ENCODE measurements around the gene PIP4P1. TPM values are rescaled to one million over a fixed set of nuclear protein-coding genes. Genes with fewer than 3 reads are reported as not detected.

PIP4P1 gene
- total and polyA plus RNA-seq, 2 of the 13 experiments (the other 11 are each of a cell fraction or from before 2014, with no cell fraction given), result 33.4 to 47.0 TPM

- TF ChIP-seq ZNF329 (CRISPR knock-in tag; IDR thresholded peaks at IDR 0.05; ENCODE audit: low read depth), result peak; percentile 83; the same call in 1 of the 2 replicates
- TF ChIP-seq MAFG (CRISPR knock-in tag; IDR thresholded peaks at IDR 0.05), result 0 out of 2 replicates have a peak, but pooled peaks have one; percentile 55
- TF ChIP-seq ATM (IDR thresholded peaks at IDR 0.05; ENCODE audit: borderline replicate concordance), result no peak
- TF ChIP-seq SMYD3 (CRISPR knock-in tag; IDR thresholded peaks at IDR 0.05), result peak; percentile 95
- no peak for TF ChIP-seq ZNF83 (CRISPR knock-in tag; IDR thresholded peaks at IDR 0.05; ENCODE audit: borderline replicate concordance)
- 0 out of 2 replicates have a peak, but pooled peaks have one; percentile 75 for TF ChIP-seq ZNF205 (CRISPR knock-in tag; IDR thresholded peaks at IDR 0.05)
- TF ChIP-seq ZBTB49 (CRISPR knock-in tag; IDR thresholded peaks at IDR 0.05; ENCODE audit: borderline replicate concordance), result no peak
- no peak for TF ChIP-seq NR1H2 (CRISPR knock-in tag; IDR thresholded peaks at IDR 0.05; ENCODE audit: borderline replicate concordance, low read depth)
- peak; percentile 67 for TF ChIP-seq ZNF317 (CRISPR knock-in tag; IDR thresholded peaks at IDR 0.05)
- TF ChIP-seq ZNF362 (CRISPR knock-in tag; IDR thresholded peaks at IDR 0.05; ENCODE audit: borderline replicate concordance), result peak; percentile 29; the same call in 1 of the 2 replicates
- peak; percentile 12; the same call in 1 of the 2 replicates for TF ChIP-seq SP2 (CRISPR knock-in tag; IDR thresholded peaks at IDR 0.05)
- peak; percentile 98 for TF ChIP-seq BORCS8-MEF2B (CRISPR knock-in tag; IDR thresholded peaks at IDR 0.05)
- peak; percentile 15; the same call in 1 of the 2 replicates for TF ChIP-seq RFXAP (CRISPR knock-in tag; IDR thresholded peaks at IDR 0.05; ENCODE audit: borderline replicate concordance)
- TF ChIP-seq ZNF616 (CRISPR knock-in tag; IDR thresholded peaks at IDR 0.05; ENCODE audit: low read depth), result peak; percentile 33; the same call in 1 of the 2 replicates
- TF ChIP-seq KLF9 (CRISPR knock-in tag; IDR thresholded peaks at IDR 0.05; ENCODE audit: low read depth), result peak; percentile 64
- TF ChIP-seq THYN1 (CRISPR knock-in tag; IDR thresholded peaks at IDR 0.05; ENCODE audit: borderline replicate concordance, low read depth), result 0 out of 2 replicates have a peak, but pooled peaks have one; percentile 23
- TF ChIP-seq SATB2 (CRISPR knock-in tag; IDR thresholded peaks at IDR 0.05), result peak; percentile 45; the same call in 1 of the 2 replicates
- TF ChIP-seq BATF2 (CRISPR knock-in tag; IDR thresholded peaks at IDR 0.05), result no peak
- TF ChIP-seq DDIT3 (CRISPR knock-in tag; IDR thresholded peaks at IDR 0.05), result 0 out of 2 replicates have a peak, but pooled peaks have one; percentile 79
- TF ChIP-seq ZNF816 (CRISPR knock-in tag; IDR thresholded peaks at IDR 0.05; ENCODE audit: borderline replicate concordance), result no peak
- peak; percentile 72 for TF ChIP-seq TFDP2 (CRISPR knock-in tag; IDR thresholded peaks at IDR 0.05)
Measured at GRCh38 chr14:20454516-20455354, 6.5 kb downstream of the PIP4P1 start, which contains the start of the genes APEX1 and OSGEP (continued).
